SJSA1 (cell line): Measurements from ENCODE around the gene SCYL3. TPM values are rescaled to one million over a fixed set of nuclear protein-coding genes. Genes with fewer than 3 reads are reported as not detected.

ENCODE experiments used
- DNase-seq, 2 experiments: peaks; one replicate each; pipeline ENCODE4 v3.0.0-alpha.2; 2015 to 2020; ENCODE audit warnings: low spot score in 2 of 2, low read depth in 1 of 2
- H3K27ac ChIP-seq: fragments of 250-450 bp; sonication (Bioruptor Pico); 2 replicates; pipeline ENCODE4 v1.5.1; 2020; ENCODE audit warnings: mild to moderate bottlenecking, moderate library complexity
- H3K27me3 ChIP-seq: fragments of 250-450 bp; sonication (Bioruptor Pico); replicated peaks from 2 replicates; pipeline ENCODE4 v1.5.1; 2020; ENCODE audit warnings: mild to moderate bottlenecking, moderate library complexity
- H3K36me3 ChIP-seq: fragments of 250-450 bp; sonication (Bioruptor Pico); 2 replicates; pipeline ENCODE4 v1.5.1; 2020; ENCODE audit warnings: mild to moderate bottlenecking
- H3K4me1 ChIP-seq: fragments of 250-450 bp; sonication (Bioruptor Pico); replicated peaks from 2 replicates; pipeline ENCODE4 v1.6.1; 2021; ENCODE audit warnings: mild to moderate bottlenecking
- H3K4me3 ChIP-seq: fragments of 250-450 bp; sonication (Bioruptor Pico); 2 replicates; pipeline ENCODE4 v1.5.1; 2020; ENCODE audit warnings: mild to moderate bottlenecking
- H3K9me3 ChIP-seq: fragments of 250-450 bp; sonication (Bioruptor Pico); replicated peaks from 2 replicates; pipeline ENCODE4 v1.5.1; 2020; ENCODE audit warnings: mild to moderate bottlenecking
- total RNA-seq: library from RNA; depleted of rRNA; stranded (reverse); fragments of >200 nt; shearing (Covaris generic); gene quantifications from 2 replicates; pipeline ENCODE4 v1.2.3, GENCODE V29; 2014; rRNA removed

The SCYL3 gene, protein sequence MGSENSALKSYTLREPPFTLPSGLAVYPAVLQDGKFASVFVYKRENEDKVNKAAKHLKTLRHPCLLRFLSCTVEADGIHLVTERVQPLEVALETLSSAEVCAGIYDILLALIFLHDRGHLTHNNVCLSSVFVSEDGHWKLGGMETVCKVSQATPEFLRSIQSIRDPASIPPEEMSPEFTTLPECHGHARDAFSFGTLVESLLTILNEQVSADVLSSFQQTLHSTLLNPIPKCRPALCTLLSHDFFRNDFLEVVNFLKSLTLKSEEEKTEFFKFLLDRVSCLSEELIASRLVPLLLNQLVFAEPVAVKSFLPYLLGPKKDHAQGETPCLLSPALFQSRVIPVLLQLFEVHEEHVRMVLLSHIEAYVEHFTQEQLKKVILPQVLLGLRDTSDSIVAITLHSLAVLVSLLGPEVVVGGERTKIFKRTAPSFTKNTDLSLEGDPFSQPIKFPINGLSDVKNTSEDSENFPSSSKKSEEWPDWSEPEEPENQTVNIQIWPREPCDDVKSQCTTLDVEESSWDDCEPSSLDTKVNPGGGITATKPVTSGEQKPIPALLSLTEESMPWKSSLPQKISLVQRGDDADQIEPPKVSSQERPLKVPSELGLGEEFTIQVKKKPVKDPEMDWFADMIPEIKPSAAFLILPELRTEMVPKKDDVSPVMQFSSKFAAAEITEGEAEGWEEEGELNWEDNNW
- total RNA-seq, result 5.7 and 7.5 TPM in 2 replicates

DNA sequence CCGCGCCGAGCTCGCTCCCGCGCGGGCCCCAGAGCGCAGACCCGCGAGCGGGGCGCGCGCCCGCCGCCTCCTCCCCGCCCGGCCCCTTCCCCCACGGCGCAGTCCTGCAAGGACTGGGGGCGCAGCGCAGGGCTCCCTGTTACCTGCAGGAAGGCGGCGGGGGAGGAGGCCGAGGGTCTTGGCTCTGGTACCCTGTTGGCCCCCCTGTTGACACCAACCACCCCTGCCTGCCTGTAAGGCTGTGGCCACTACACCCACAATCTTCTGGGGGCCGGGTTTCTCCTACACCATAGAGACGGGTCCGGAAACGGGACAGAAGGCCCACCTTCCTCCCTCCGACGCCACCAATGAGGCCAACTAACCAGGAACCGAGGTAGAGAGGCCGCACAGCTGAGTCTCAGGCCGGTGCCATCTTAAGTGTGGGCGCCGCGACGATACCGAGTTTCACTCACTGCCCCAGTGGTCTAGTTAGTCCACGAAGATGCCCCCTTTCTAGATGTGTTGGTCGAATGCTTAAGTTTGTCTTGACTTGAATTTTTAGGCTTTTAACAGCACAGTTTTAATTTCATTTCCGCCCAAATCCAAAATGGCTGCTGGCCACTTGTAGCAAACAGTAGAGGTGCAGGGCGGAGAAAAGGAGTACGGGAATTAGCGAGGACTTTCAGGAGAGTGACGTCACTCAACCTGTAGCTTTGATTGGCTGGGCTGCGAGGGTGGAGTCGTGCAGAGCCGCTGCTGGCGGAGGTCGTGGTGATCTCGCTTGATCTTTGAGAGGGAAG lies at the start of gene SCYL3:
SCYL3 (minus strand) TSS at position 252 of the 779 bp plus-strand sequence. CDS start 5,056 bp downstream, outside the sequence.
- peaks cover 19% of the 10 kb centered on the region for H3K4me1 ChIP-seq
- peaks cover 2% of the 10 kb centered on the region; the same call in 1 of the 2 replicates for H3K27me3 ChIP-seq
- H3K9me3 ChIP-seq, result no peaks in the 10 kb centered on the region

DNA sequence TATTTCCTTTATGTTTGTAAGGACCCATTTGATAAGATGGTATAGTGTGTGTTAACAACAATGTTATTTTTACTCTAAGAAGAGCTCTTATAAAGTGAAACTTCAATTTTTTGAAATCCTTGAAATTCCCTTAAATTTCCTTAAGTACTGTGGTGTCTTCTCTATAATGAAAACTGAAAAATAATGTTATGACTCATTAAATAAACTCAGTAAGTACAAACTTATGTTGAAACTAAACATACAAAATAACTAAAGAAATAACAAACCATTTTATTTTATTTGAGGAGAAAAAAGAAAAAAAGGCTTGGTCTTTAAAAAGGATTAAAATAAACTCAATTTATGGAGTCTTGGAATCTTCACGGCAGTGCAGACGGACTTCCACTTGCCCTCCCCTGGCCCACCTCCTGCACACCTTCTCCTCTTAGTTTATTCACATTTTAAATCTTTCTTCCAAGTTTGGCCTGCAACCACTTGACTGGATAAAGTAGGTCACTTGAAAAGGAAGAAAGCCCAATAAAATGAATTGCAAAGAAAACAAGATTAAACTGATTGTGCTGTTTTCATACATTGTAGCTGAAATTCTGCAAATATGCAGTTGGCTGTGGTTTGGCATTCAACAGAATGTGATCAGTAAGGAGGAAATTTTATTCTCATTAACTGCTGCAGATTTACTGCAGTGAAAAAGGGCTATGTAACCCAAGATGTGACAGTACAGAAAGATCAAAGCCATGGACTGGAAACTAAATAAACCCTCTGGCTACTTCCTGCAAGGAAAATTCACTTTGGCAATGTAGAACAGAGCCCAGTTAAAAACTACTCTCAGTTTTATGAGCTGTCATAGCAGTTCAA lies 48.5 kb upstream of the SCYL3 start:
- DNase-seq, result peak in 1 of 2 experiments; percentile 8
- Histone ChIP-seq H3K27ac (no peak overlapping the region), H3K9me3 (no peaks in the 10 kb centered on the region), H3K36me3 (no peaks in the 10 kb centered on the region), H3K27me3 (no peaks in the 10 kb centered on the region), H3K4me1 (peaks cover 5% of the 10 kb centered on the region), H3K4me3 (no peak overlapping the region)

More for the DNA sequence above, at the start of gene SCYL3:
- H3K4me3 ChIP-seq, result peak within 1 kb of the TSS; percentile 96
- DNase-seq, result peak; percentile 95 to 100
- peak within 1 kb of the TSS; percentile 100 for H3K27ac ChIP-seq
- H3K36me3 ChIP-seq, result peaks cover 4% of the 10 kb centered on the region

DNA sequence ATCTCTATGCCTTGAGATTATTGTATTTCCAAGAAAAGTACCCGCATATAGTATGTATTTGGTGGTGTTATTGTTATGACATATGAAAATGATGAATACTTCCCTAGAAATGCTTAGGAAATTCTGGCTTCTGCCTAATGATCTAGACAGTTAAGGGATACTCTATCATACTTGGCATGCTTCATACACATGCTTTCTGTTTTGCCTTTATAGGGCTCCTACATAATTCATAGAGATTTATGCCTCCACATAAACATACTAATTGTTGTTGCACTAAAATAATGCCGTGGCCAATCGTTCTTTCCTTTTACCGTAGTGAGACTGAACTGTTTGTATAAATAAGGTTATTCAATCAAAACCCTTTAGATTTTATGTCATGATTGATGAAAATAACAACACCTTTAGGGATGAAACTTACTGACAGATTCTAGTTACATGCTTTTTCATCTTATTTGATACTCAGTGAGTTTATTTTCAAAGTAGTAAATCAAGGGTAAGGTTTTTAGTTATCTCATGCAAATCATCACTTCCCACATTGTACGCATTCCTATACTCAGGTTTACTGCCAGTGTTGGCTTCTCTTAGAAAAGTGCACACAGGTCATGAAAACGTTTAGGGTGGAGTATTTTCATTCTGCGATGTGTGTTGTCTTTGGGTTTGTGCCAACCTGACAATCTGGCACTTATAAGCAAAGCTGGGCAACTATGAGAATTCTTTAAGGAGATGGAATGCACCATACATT lies 40.5 kb upstream of the SCYL3 start:
- no peaks in the 10 kb centered on the region for H3K27me3 ChIP-seq
- H3K36me3 ChIP-seq, result no peaks in the 10 kb centered on the region
- no peak overlapping the region for H3K4me3 ChIP-seq
- DNase-seq, result peak in 1 of 2 experiments; percentile 5
- H3K9me3 ChIP-seq, result no peaks in the 10 kb centered on the region
- peaks cover 6% of the 10 kb centered on the region for H3K4me1 ChIP-seq
- H3K27ac ChIP-seq, result no peak overlapping the region

DNA sequence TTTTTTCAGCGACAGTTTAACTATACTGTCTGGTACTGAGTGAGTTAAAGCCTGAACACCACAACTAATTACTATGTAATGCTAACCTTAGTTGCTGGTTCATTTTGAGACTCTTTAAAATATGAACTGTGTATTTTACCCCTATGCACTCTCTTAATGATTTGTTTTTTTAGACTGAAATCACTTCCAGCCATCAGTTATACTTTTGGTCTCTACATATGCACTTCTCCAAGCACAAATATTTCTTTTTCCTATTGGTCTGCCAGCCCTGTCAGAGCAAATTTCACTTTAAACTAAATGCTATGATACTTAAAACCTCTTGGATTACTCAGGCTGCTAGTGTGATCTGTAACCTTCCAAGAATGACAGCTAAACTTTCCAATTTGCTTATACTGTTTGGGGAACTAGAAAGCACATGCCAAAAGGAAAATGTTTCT lies 38.1 kb upstream of the SCYL3 start:
- Histone ChIP-seq H3K9me3 (no peaks in the 10 kb centered on the region), H3K36me3 (no peaks in the 10 kb centered on the region), H3K4me3 (no peak overlapping the region), H3K4me1 (peaks cover 6% of the 10 kb centered on the region), H3K27ac (no peak overlapping the region), H3K27me3 (no peaks in the 10 kb centered on the region)
- DNase-seq, result no peak

DNA sequence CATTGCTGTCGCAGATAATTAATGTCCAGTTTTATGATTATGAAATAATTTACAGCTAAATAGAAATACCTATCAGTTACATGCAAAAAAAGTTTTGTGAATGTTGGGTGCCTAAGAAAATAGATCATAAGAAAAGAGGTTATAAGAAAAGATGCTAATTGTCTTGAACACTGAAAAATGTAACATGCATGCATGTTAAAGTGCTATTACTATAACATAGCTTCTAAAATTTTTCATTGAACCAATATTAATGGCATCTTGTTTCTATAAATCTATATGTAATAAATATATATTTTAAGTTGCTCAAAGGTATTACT lies 35.5 kb upstream of the SCYL3 start:
- Histone ChIP-seq H3K4me1 (peaks cover under 1% of the 10 kb centered on the region), H3K27ac (no peak overlapping the region), H3K9me3 (no peaks in the 10 kb centered on the region), H3K27me3 (no peaks in the 10 kb centered on the region), H3K36me3 (no peaks in the 10 kb centered on the region), H3K4me3 (no peak overlapping the region)
- no peak for DNase-seq

DNA sequence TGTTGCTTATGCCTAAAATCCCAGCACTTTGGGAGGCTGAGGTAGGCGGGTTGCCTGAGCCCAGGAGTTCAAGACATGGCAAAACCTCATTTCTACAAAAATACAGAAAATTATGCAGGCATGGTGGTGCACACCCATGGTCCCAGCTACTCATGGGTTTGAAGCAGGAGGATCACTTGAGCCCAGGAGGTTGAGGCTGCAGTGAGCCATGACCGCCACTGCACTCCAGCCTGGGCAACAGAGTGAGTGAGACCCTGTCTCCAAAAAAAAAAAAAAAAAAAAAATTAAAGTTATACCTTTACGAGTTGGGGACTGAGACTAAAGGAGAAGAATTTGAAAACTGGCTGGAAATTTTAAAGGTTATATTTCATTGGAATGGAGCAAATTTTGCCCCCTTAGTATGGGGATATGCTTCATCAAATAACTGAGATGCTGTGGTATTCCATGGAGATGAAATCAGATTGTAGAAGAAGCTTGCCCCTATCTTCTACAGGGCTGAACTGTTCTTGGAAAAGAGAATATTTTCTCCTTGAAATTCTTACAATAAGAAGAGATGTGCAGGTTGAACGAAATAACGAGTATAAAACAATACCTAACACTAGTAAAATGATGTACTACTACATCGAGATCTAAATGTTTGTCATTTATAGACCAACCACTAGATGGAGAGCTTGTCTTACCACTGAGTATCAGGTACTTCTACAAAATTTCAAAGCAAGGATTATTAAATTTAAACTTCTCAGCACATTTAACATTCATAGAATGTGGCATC lies 34.9 kb upstream of the SCYL3 start:
- Histone ChIP-seq H3K36me3 (no peaks in the 10 kb centered on the region), H3K9me3 (no peaks in the 10 kb centered on the region), H3K4me1 (no peaks in the 10 kb centered on the region), H3K27ac (no peak overlapping the region), H3K4me3 (no peak overlapping the region), H3K27me3 (no peaks in the 10 kb centered on the region)
- DNase-seq, result peak in 1 of 2 experiments; percentile 27

DNA sequence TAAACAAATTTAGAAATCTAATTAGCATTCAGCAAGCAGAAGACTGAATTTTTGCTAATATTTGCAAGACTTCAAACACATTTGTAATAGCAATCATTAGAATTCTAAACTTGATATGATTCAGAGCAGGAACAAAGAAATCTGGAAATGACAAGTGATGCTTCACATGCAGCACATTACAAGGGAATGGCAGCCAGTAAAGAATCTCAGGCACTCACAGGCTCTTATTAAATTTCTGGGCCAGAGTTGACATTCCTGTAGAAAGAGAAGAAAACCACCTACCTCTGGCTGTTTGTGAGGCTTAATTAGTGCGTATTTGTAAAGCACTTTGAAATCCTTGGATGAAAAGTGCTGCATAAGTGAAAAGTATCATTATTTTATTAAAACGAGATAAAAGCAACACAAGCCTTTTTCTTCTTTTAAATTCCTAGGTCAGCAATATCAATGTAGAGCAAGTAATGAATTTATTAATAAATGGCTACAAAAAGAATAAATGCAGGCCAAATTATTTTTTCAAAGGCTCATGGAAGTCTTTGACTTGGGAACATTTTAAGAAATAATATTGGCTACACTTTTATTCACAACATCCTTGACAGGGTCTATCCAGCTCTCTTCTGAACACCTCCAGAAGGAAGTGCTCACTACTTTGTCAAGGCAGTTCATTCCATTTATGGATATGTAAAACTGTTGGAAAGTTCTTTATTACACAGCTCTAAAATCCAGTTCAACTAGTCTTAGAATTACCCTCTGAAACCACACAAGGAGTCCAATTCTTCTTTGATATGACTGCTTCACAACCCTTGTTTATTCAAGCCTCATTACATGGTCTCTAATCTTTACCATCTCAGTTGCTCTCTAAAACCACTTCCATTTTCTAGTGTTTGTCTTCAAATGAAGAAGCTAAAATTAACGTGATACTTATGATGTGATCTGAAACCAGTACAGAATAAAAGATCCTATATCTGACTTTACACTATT lies 32.1 kb upstream of the SCYL3 start:
- Histone ChIP-seq H3K4me1 (no peaks in the 10 kb centered on the region), H3K4me3 (no peak overlapping the region), H3K27me3 (no peaks in the 10 kb centered on the region), H3K27ac (no peak overlapping the region), H3K36me3 (no peaks in the 10 kb centered on the region), H3K9me3 (no peaks in the 10 kb centered on the region)
- DNase-seq, result no peak

DNA sequence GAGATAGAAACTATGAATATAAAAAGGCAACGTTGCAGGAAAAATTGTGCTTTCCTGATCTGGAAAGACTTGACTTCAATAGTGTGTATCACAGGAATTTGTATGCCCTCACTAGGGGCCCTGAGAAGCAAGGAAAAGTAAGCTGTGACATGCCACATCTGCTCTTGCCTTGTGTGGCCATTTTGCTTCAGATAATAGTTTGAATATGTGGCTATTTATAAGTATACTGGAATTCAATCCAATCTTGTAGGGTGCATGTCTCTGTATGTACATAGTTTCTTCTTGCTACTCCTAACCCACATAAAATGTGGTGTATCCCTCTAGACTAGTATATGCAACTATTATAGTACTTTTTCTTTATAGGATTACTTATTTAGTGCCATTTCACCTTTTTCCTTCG lies 31.1 kb upstream of the SCYL3 start:
- H3K4me1 ChIP-seq, result no peaks in the 10 kb centered on the region
- H3K36me3 ChIP-seq, result no peaks in the 10 kb centered on the region
- DNase-seq, result no peak
- H3K27ac ChIP-seq, result no peak overlapping the region
- H3K27me3 ChIP-seq, result no peaks in the 10 kb centered on the region
- no peaks in the 10 kb centered on the region for H3K9me3 ChIP-seq
- no peak overlapping the region for H3K4me3 ChIP-seq

DNA sequence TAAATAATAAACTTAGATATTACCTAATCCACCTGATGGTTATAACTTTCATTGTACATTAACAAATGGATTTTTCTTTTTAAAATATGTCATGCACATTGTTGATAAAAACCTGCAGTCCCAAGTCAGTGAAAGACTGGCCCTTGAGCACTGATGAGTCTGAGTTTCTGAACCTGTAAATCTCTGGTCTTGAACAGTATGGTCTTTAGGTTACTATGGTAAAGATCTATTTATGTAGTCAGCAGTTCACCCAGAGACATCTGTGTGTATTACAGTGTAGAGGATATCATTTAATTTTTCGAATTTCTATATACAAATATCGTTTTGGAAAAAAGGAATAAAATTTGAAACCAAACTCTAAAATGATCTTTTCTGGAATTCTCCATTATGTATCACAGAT lies 30.4 kb upstream of the SCYL3 start:
- Histone ChIP-seq H3K4me3 (no peak overlapping the region), H3K4me1 (no peaks in the 10 kb centered on the region), H3K36me3 (no peaks in the 10 kb centered on the region), H3K27me3 (no peaks in the 10 kb centered on the region), H3K27ac (no peak overlapping the region), H3K9me3 (no peaks in the 10 kb centered on the region)
- DNase-seq, result no peak

DNA sequence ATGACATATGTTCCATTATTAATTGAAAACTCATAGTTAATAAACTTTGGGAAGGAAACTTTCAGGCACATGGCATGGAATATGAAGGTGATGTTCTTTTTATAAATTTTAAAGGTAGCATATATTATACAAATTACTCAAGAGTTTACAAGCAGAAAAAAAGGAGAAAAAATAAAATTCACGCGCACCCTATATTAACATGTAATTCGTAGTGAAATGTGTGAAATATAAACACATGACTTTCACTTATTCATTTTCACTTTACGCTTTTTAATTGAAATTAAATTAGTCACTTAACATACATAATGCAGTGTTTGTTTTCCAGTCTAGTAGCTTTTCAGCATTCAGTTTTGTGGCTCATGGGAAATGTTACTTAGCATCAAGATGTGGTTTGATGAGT lies 27.4 kb upstream of the SCYL3 start:
- Histone ChIP-seq H3K36me3 (no peaks in the 10 kb centered on the region), H3K27ac (no peak overlapping the region), H3K9me3 (no peaks in the 10 kb centered on the region), H3K4me1 (no peaks in the 10 kb centered on the region), H3K4me3 (no peak overlapping the region), H3K27me3 (no peaks in the 10 kb centered on the region)
- no peak for DNase-seq

DNA sequence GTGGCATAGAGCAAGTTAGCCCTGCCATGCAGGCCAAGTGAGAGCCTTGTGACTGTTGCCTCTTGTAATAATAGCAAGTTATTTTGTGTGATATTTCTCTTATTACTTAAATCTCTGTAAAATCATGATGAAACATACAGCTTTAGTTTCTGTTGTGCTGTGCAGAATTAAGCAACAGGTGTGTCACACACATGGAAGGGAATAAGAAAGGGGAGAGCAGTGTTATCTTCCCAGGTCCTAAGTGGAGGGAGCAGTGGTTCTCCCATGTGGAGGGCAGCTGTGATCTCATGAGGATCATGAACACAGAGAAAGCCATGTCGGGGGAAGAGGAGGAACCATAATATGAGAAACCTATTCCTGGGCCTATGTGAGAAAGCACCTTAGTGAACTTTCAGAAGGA lies 25.2 kb upstream of the SCYL3 start:
- H3K4me1 ChIP-seq, result no peaks in the 10 kb centered on the region
- H3K27me3 ChIP-seq, result no peaks in the 10 kb centered on the region
- no peaks in the 10 kb centered on the region for H3K36me3 ChIP-seq
- H3K9me3 ChIP-seq, result no peaks in the 10 kb centered on the region
- no peak for DNase-seq
- H3K27ac ChIP-seq, result no peak overlapping the region
- no peak overlapping the region for H3K4me3 ChIP-seq
